Endothelial cell of umbilical vein (primary cell): ENCODE measurements around the gene GDPD4. TPM values are rescaled to one million over a fixed set of nuclear protein-coding genes. Genes with fewer than 3 reads are reported as not detected.

Source experiments
- BruUV-seq: library from RNA; stranded (reverse); fragments of 400-500 nt; replicated peaks from 2 replicates; lab custom pipeline; 2021; lab: Mats Ljungman, UMichigan
- CTCF ChIA-PET: fragments of 300-600, 350-600 bp; sonication (Branson Sonifier 250); formaldehyde crosslinking; loops from one replicate; lab custom pipeline; 2021; ENCODE audit warnings: antibody characterized with exemption, inconsistent platforms; lab: Charles Lee
- POLR2A ChIA-PET: fragments of 300-600, 350-600 bp; sonication (Branson Sonifier 250); formaldehyde crosslinking; loops from one replicate; lab custom pipeline; 2021; ENCODE audit warnings: antibody characterized with exemption, inconsistent platforms; lab: Charles Lee
- DNase-seq: peaks from one replicate; pipeline ENCODE4 v3.0.0-alpha.2; 2011; ENCODE audit warnings: low read depth, low spot score
- FAIRE-seq: peaks from 2 replicates; lab custom pipeline; 2011; peaks lifted over from hg19 to GRCh38; lab: Jason Lieb, UNC
- H2AFZ ChIP-seq: 2 replicates; pipeline ENCODE4 v1.6.0; 2012; ENCODE audit warnings: low read depth, low read length, control low read depth, inconsistent platforms
- H3K27ac ChIP-seq: 2 replicates; pipeline ENCODE4 v1.5.1; 2011; ENCODE audit warnings: low read depth, mild to moderate bottlenecking, control low read depth, low read length, moderate library complexity; ENCODE audit not compliant: insufficient read depth
- H3K27me3 ChIP-seq, 2 experiments: 2 replicates each; pipeline versions ENCODE4 v1.6.0 to v1.6.1; 2011; ENCODE audit warnings: low read length in 2 of 2, mixed read lengths in 1 of 2; ENCODE audit not compliant: control insufficient read depth in 2 of 2, insufficient read depth in 2 of 2
- H3K36me3 ChIP-seq, 2 experiments: 2 replicates in 1 of 2; 3 replicates in 1 of 2; pipeline ENCODE4 v1.5.1; 2011; ENCODE audit warnings: low read length in 2 of 2, mild to moderate bottlenecking in 1 of 2, moderate library complexity in 1 of 2; ENCODE audit not compliant: control insufficient read depth in 2 of 2, insufficient read depth in 2 of 2; ENCODE audit errors: extremely low read depth in 1 of 2
- H3K4me1 ChIP-seq: 3 replicates; pipeline ENCODE4 v1.5.1; 2011; ENCODE audit warnings: mild to moderate bottlenecking, low read length; ENCODE audit not compliant: control insufficient read depth, insufficient read depth; ENCODE audit errors: extremely low read depth
- H3K4me2 ChIP-seq: 2 replicates; pipeline ENCODE4 v1.6.1; 2011; ENCODE audit warnings: low read length, control low read depth, mixed read lengths; ENCODE audit not compliant: insufficient read depth
- H3K4me3 ChIP-seq, 3 experiments: fragments of 200-600 bp in 1 of 3; sonication (generic), shearing (Covaris generic) in 1 of 3; replicated peaks in 1 of 3; 2 replicates each; pipeline ENCODE4 v1.5.1; 2011 to 2016; ENCODE audit warnings: control low read depth in 3 of 3, low read length in 3 of 3, mild to moderate bottlenecking in 2 of 3, inconsistent platforms in 1 of 3, low read depth in 1 of 3, moderate library complexity in 1 of 3; ENCODE audit not compliant: insufficient read depth in 1 of 3
- H3K79me2 ChIP-seq: 2 replicates; pipeline ENCODE4 v1.6.0; 2012; ENCODE audit warnings: low read length, inconsistent platforms; ENCODE audit not compliant: control insufficient read depth, insufficient read depth
- H3K9ac ChIP-seq: replicated peaks from 2 replicates; pipeline ENCODE3; 2011; ENCODE audit warnings: low read length, control low read depth; ENCODE audit not compliant: insufficient read depth; ENCODE audit errors: extremely low read depth
- H3K9me1 ChIP-seq: replicated peaks from 3 replicates; pipeline ENCODE4 v1.6.0; 2011; ENCODE audit warnings: mild to moderate bottlenecking, low read length; ENCODE audit not compliant: control insufficient read depth, insufficient read depth; ENCODE audit errors: extremely low read depth
- H3K9me3 ChIP-seq: replicated peaks from 2 replicates; pipeline ENCODE4 v1.5.1; 2012; ENCODE audit warnings: low read length, inconsistent platforms; ENCODE audit not compliant: control insufficient read depth, insufficient read depth
- H4K20me1 ChIP-seq: replicated peaks from 2 replicates; pipeline ENCODE3; 2011; ENCODE audit warnings: mild to moderate bottlenecking, low read length; ENCODE audit not compliant: control insufficient read depth, insufficient read depth; ENCODE audit errors: extremely low read depth
- FOS ChIP-seq: IDR thresholded peaks from 2 replicates; pipeline ENCODE4 v1.6.1; 2011; ENCODE audit warnings: mild to moderate bottlenecking, low read length, moderate library complexity, borderline replicate concordance; ENCODE audit not compliant: insufficient read depth
- GATA2 ChIP-seq: IDR thresholded peaks from 2 replicates; pipeline ENCODE4 v1.7.0; 2011; ENCODE audit warnings: low read depth, mild to moderate bottlenecking, moderate library complexity, mixed read lengths, low read length; ENCODE audit not compliant: insufficient read length, insufficient read depth
- POLR2A ChIP-seq: IDR thresholded peaks from 2 replicates; pipeline ENCODE4 v1.6.1; 2012; ENCODE audit warnings: low read depth, mild to moderate bottlenecking, control low read depth, low read length
- dilution Hi-C: fragments of 300-500 bp; cut with MboI; formaldehyde crosslinking; loops from one replicate; pipeline ENCODE4 v1.15.0; 2019; ENCODE audit warnings: low sequenced_read_pairs; ENCODE audit not compliant: extremely low pct_ligation_motif_present
- intact Hi-C: fragments of 100-400 bp; cut with micrococcal nuclease; formaldehyde crosslinking; loops from one replicate; pipeline ENCODE4 v1.10.0; 2022
- polyA plus RNA-seq, 4 experiments: library from polyadenylated mRNA; depleted of rRNA in 3 of 4; stranded (reverse) in 3 of 4; unstranded in 1 of 4; fragments of >200 nt; gene quantifications; 2 replicates each; pipeline versions ENCODE4 v1.2.1 to v1.2.3, GENCODE V29; 2011 to 2012; ENCODE audit warnings: missing spikeins in 1 of 4
- total RNA-seq: library from RNA; stranded (reverse); gene quantifications from 2 replicates; pipeline ENCODE4 v1.2.3, GENCODE V29; 2021
- TF ChIP-seq, protein P1 (sequence below): IDR thresholded peaks from 2 replicates; pipeline ENCODE4 v1.6.1; 2011; ENCODE audit not compliant: insufficient read depth, insufficient read length

Gene GDPD4
- total and polyA plus RNA-seq, 2 donors (not counting 3 experiments of a cell fraction or from before 2014, with no cell fraction given): not detected

DNA sequence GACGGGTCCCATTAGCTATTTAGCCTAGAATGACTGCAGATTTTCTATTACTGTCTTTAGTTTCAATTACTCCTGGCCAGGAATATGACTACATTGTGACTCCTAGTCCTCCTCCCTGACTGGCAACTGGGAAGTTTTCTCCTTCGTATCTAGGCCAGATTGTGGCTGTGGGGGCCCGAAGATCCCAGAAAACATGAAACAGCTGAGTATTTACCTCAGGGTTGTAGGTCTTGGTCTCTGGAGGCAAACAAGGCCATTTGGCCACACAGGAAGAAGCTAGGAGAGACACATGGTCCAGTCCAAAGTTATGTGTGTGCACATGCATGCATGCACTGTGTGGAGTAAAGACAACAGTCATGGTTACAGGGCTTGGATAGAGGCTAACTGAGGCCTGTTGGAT is 10.2 kb upstream of the GDPD4 start:
- no peaks in the 10 kb centered on the region for H3K9me3 ChIP-seq
- CTCF ChIA-PET: interaction anchor here (1.3 kb wide), 1 partner anchor 13 kb away, joined by 3 read pairs; no protein-coding TSS in a partner anchor
- DNase-seq (no peak), FAIRE-seq (no peak)
- H2AFZ ChIP-seq: no peak overlapping the region
- H3K36me3 ChIP-seq: no peaks in the 10 kb centered on the region
- no peak overlapping the region for H3K27ac ChIP-seq
- intact Hi-C loops (no loop called here), dilution Hi-C loops (no loop called here)
- BruUV-seq: no TSS peak
- no peaks in the 10 kb centered on the region for H3K9me1 ChIP-seq
- H3K4me3 ChIP-seq: no peak overlapping the region
- H4K20me1 ChIP-seq: no peaks in the 10 kb centered on the region
- TF ChIP-seq, protein P1, sequence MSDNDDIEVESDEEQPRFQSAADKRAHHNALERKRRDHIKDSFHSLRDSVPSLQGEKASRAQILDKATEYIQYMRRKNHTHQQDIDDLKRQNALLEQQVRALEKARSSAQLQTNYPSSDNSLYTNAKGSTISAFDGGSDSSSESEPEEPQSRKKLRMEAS: no peak
- no peak for TF ChIP-seq FOS
- H3K79me2 ChIP-seq: no peaks in the 10 kb centered on the region
- H3K9ac ChIP-seq: no peak overlapping the region
- no peaks in the 10 kb centered on the region for H3K4me1 ChIP-seq
- POLR2A ChIA-PET: no interaction called here
- no peak overlapping the region for H3K4me2 ChIP-seq
- peaks cover 2 to 5% of the 10 kb centered on the region in 2 experiments for H3K27me3 ChIP-seq

GRCh38 chr11:77310721-77311120 is 9.2 kb upstream of the GDPD4 start:
- CTCF ChIA-PET: no interaction called here

More at GRCh38 chr11:77310721-77311120, 9.2 kb upstream of the GDPD4 start:
- peaks cover 0 to 4% of the 10 kb centered on the region in 2 experiments for H3K27me3 ChIP-seq
- H3K9me1 ChIP-seq: no peaks in the 10 kb centered on the region
- no TSS peak for BruUV-seq
- H4K20me1 ChIP-seq: no peaks in the 10 kb centered on the region
- no peaks in the 10 kb centered on the region for H3K36me3 ChIP-seq
- no peaks in the 10 kb centered on the region for H3K79me2 ChIP-seq
- dilution Hi-C loops: no loop called here
- POLR2A ChIA-PET: no interaction called here
- no peak overlapping the region for H3K9ac ChIP-seq
- no peak overlapping the region for H3K4me3 ChIP-seq
- no peaks in the 10 kb centered on the region for H3K9me3 ChIP-seq
- H3K4me2 ChIP-seq: no peak overlapping the region
- no peak for DNase-seq
- no peak overlapping the region for H3K27ac ChIP-seq
- no peak overlapping the region for H2AFZ ChIP-seq
- TF ChIP-seq GATA2 (no peak), FOS (no peak), POLR2A (no peak)
- FAIRE-seq: no peak
- intact Hi-C loops: no loop called here
- no peaks in the 10 kb centered on the region for H3K4me1 ChIP-seq
